ENCODE results near the gene SLC7A9. TPM values are rescaled to one million over a fixed set of nuclear protein-coding genes. Genes with fewer than 3 reads are reported as not detected.

The SLC7A9 gene
- total RNA-seq, result under 1 TPM in 1 of 2 experiments, not detected in 1; 0.28 TPM
- polyA plus RNA-seq (2013, experiment 1 of 2), result 0.25 TPM
- polyA plus RNA-seq (2013, experiment 2 of 2), result 0.57 TPM
- 0 to 1.2 (median 0.22) reads per million in 172 experiments for total RNA-seq

- ChIA-PET CTCF (no interaction called here), POLR2A (no interaction called here)
- intact Hi-C loops (cut with DNase I, micrococcal nuclease), result no loop called here
- no peaks in the 10 kb centered on the region for H3K9me3 ChIP-seq (ENCODE audit: control insufficient read depth in 1 of 2, insufficient read depth in 1 of 2, low read length in 2 of 2)
- no peak within 1 kb of the TSS for H3K4me3 ChIP-seq (ENCODE audit: low read length)
- H3K36me3 Mint-ChIP-seq (ENCODE audit: low read depth), result no peaks in the 10 kb centered on the region
- no peaks in the 10 kb centered on the region for H3K4me1 Mint-ChIP-seq (ENCODE audit: low read depth)
- H3K27ac Mint-ChIP-seq, result no peak within 1 kb of the TSS
- H3K9me3 Mint-ChIP-seq, result no peaks in the 10 kb centered on the region
- no peaks in the 10 kb centered on the region for H3K27me3 Mint-ChIP-seq
- no peaks in the 10 kb centered on the region for H3K27me3 ChIP-seq (ENCODE audit: control insufficient read depth in 1 of 2, insufficient read depth in 2 of 2, low read length in 2 of 2)
- DNase-seq (no peak), ATAC-seq (ENCODE audit: poor library complexity) (no peak)
- TF ChIP-seq CTCF (IDR thresholded peaks at IDR 0.05), result no peak
- no peak within 1 kb of the TSS for H3K4me3 Mint-ChIP-seq
- no peaks in the 10 kb centered on the region for H3K4me1 ChIP-seq (ENCODE audit: insufficient read depth, low read length)
- no peak within 1 kb of the TSS for H3K27ac ChIP-seq (ENCODE audit: low read depth in 1 of 2, low read length in 2 of 2)
- H3K36me3 ChIP-seq (ENCODE audit: insufficient read depth, low read length), result no peaks in the 10 kb centered on the region
Measured at GRCh38 chr19:32869369-32869965, at the start of gene SLC7A9. Gene SLC7A9 (minus strand): TSS chr19:32869767. CDS start chr19:32868534, 1,233 bp downstream.

- no peaks in the 10 kb centered on the region for H3K9me3 Mint-ChIP-seq
- ATAC-seq (ENCODE audit: poor library complexity) (no peak), DNase-seq (no peak)
- no peaks in the 10 kb centered on the region for H3K27me3 ChIP-seq (ENCODE audit: control insufficient read depth in 1 of 2, insufficient read depth in 2 of 2, low read length in 2 of 2)
- no peaks in the 10 kb centered on the region for H3K4me1 Mint-ChIP-seq (ENCODE audit: low read depth)
- H3K36me3 Mint-ChIP-seq (ENCODE audit: low read depth), result peaks cover 40% of the 10 kb centered on the region
- no peaks in the 10 kb centered on the region for H3K9me3 ChIP-seq (ENCODE audit: control insufficient read depth in 1 of 2, insufficient read depth in 1 of 2, low read length in 2 of 2)
- peaks cover 8% of the 10 kb centered on the region for H3K36me3 ChIP-seq (ENCODE audit: insufficient read depth, low read length)
- H3K27ac Mint-ChIP-seq, result no peak overlapping the region
- H3K27ac ChIP-seq (ENCODE audit: low read depth in 1 of 2, low read length in 2 of 2), result no peak overlapping the region
- no peak overlapping the region for H3K4me3 Mint-ChIP-seq
- no peak overlapping the region for H3K4me3 ChIP-seq (ENCODE audit: low read length)
- H3K27me3 Mint-ChIP-seq, result no peaks in the 10 kb centered on the region
- no peak for TF ChIP-seq CTCF (IDR thresholded peaks at IDR 0.05)
- POLR2A ChIA-PET, result no interaction called here
- no peaks in the 10 kb centered on the region for H3K4me1 ChIP-seq (ENCODE audit: insufficient read depth, low read length)
- intact Hi-C loops (cut with DNase I, micrococcal nuclease), result no loop called here
- CTCF ChIA-PET, result no interaction called here
Measured at GRCh38 chr19:32919365-32919764, 49.8 kb upstream of the SLC7A9 start.

GRCh38 chr19:32917616-32917996, 48.0 kb upstream of the SLC7A9 start:
- Mint-ChIP-seq H3K27me3 (no peaks in the 10 kb centered on the region), H3K4me1 (ENCODE audit: low read depth) (no peaks in the 10 kb centered on the region), H3K36me3 (ENCODE audit: low read depth) (peaks cover 26% of the 10 kb centered on the region), H3K4me3 (no peak overlapping the region), H3K9me3 (no peaks in the 10 kb centered on the region), H3K27ac (no peak overlapping the region)
- ATAC-seq (ENCODE audit: poor library complexity) (no peak), DNase-seq (no peak)
- no peak overlapping the region for H3K27ac ChIP-seq (ENCODE audit: low read depth in 1 of 2, low read length in 2 of 2)
- TF ChIP-seq CTCF (IDR thresholded peaks at IDR 0.05), result no peak
- no peaks in the 10 kb centered on the region for H3K4me1 ChIP-seq (ENCODE audit: insufficient read depth, low read length)
- no peaks in the 10 kb centered on the region for H3K27me3 ChIP-seq (ENCODE audit: control insufficient read depth in 1 of 2, insufficient read depth in 2 of 2, low read length in 2 of 2)
- no peak overlapping the region for H3K4me3 ChIP-seq (ENCODE audit: low read length)
- H3K9me3 ChIP-seq (ENCODE audit: control insufficient read depth in 1 of 2, insufficient read depth in 1 of 2, low read length in 2 of 2), result no peaks in the 10 kb centered on the region
- H3K36me3 ChIP-seq (ENCODE audit: insufficient read depth, low read length), result peaks cover 8% of the 10 kb centered on the region
- POLR2A ChIA-PET, result interaction anchor here (0.9 kb wide), 1 partner anchor 130 kb away, joined by 3 read pairs; no protein-coding TSS in a partner anchor
- CTCF ChIA-PET, result no interaction called here
- intact Hi-C loops (cut with DNase I, micrococcal nuclease), result no loop called here

Data from CD4-positive, alpha-beta T cell (primary cell).